ENCODE data around the gene RHBDD1.

RHBDD1 gene

DNA sequence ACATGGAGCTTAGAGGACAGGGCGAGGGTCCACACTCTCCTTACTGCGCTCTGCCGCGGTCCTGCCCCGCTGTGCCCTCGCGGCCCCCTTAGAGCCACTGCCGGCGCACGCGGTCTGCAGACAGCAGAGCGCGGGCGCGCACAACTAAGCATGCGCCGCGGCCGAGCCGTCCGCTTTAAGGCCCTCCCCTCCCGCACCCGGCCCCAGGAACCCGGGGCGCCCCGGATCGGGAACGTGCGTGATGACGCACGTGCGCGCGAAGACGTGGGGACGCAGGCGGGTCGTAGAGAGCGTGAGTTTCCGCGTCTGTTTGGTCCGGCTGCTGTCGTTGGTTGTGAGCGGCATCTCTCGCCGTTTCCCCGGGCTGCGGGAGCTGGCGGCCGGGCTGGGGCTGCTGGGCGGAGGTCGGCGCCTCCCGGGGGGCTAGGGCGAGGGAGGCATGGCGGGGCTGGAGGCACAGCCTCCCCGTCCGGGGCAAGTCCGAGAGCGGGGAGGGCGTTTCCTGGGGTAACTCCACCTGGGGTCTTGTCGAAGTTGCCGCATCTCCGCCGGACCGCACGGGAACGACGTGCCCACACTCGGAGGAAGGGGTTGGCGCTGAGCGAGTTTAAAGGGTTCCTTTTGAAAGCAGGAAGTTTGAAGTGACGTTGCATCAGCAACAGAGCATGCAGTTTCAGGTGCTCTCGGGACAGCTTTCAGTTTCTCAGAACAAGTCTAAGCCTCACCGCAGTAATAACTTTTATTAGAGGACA lies at the start of gene RHBDD1:
Gene RHBDD1, plus strand, starts transcription at position 259 of the 752 bp plus-strand sequence. CDS start 28,640 bp downstream, outside the sequence.
- DNase-seq = peak; percentile 80

DNA sequence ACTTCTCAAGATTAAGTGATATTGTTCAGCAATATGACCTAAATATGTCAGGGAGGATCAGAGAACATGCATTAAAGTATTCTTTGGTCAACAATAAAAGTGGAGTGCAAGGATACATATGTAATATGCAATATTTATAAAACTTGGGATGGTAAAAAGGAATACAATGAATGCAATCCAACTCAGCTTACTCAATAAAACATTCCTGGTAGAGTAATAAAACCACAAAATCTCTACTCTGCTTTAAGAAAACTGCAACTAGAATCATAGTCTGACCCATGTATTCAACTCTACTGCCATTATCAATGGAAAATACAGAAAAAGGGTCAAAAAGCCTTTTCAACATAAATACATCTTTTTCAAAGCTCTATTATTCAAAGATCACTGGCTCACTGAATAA lies 47.8 kb upstream of the RHBDD1 start:
- DNase-seq = no peak

GRCh38 chr2:226788881-226789490 lies 46.9 kb upstream of the RHBDD1 start:
- no peak for DNase-seq

DNA sequence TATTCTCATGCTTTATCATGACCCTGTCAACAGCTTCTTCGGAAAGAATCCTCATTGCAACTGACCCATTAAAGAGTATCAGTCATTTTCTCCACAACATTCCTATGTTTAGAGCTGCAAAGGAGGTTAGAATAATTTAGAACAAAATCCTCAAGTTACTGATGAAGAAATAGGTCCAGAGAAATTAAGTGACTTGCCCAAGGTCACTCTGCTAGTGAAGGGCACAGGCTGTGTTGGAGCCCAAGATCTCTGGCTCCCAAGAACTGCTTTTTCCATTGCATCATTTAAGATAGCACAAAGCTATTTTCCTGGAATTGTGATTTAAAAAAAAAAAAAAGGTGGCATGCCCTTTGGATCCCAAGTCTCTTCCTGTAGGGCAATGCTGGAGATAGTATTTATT lies 45.8 kb upstream of the RHBDD1 start:
- DNase-seq = no peak

GRCh38 chr2:226790431-226790830 lies 45.4 kb upstream of the RHBDD1 start:
- no peak for DNase-seq

DNA sequence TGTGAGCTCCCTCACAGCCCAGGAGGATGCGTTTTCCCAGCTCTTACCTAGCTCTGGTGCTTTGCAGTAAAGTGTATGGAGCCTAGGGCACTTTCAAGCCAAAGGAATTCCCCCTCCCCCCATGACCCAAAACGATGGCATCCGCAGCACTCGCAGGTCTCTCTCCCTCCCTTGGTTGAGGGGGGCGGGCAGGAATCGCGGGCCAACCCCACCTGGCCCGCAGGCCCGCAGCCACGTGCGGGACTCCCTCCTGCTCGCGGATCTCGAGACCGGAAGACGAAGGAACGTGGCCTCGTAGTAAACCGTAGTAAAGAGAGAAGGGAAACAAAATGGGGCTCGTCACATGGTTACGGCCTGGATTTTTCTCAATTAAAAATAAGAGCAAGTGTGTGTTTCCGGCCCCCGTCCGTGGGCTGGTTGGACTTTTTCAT lies 44.8 kb upstream of the RHBDD1 start:
- no peak for DNase-seq

DNA sequence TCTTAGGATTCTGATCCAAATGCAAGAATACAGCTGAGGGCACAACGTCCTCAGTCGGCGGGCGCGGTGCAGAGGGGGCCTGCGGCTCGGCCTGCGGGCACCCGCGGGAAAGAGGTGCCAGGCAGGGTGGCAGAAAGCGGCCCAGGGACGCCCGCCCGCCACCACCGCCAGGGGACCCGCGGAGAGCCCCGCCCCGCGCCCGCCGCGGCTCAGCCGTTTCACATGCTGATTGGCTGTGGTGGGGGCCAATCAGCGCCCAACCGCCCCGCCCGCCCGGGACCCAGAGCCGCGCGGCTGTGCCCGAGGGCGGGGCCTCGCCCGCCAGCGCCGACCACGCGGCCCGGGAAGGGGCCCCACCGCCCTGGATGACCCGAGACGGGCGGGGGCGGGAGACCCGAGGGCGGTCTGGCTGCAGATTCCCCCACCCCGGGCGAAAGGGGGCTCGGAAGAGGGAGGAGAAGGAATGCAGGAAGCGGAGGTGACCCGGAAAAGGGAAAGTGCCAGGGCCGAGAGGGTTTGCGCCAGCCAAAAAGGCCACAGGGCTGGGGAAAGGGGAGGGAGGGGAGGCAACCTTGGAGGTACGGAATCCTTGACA lies 44.3 kb upstream of the RHBDD1 start:
- DNase-seq = no peak

GRCh38 chr2:226792155-226792881 lies 43.5 kb upstream of the RHBDD1 start:
- DNase-seq = no peak

DNA sequence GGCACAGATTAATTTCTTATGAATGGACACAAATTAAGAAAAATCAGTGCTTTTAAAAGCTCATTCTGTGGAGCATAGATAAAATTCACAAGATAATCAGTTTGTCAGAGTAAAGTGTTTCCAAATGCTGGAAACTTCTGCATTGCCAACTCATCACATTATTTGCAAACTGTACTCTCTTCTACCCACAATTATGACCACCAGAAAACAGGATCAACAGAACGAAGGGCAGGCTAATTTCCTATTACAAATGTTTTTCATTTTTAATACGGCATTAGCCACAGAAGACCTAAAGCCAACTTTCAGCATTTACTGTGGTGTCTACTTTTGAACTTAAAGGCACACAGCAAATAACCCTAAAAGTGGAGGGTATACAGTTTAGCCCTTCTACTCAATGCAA lies 42.2 kb upstream of the RHBDD1 start:
- DNase-seq = no peak

GRCh38 chr2:226794196-226794661 lies 41.6 kb upstream of the RHBDD1 start:
- DNase-seq = no peak

DNA sequence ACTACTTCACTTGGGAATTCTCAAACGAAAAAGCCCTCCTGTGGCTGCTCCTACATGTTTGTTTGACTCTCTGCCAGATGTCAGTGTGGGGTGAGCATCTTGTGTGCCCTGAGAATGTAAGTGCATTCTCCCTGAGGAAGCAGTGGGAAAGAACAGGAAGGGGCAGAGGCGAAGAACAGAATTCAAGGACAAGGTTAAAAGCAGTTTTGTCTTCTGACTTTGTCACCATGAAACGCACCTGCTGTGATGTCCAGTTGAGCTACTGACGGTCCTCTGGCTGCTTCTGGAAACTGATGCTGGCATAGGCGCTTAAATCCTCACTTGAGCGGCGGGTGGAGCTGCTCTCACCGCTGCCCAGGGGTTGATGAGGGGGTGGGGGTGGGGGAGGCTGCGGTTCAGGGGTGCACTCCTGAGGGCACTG lies 41.1 kb upstream of the RHBDD1 start:
- no peak for DNase-seq

DNA sequence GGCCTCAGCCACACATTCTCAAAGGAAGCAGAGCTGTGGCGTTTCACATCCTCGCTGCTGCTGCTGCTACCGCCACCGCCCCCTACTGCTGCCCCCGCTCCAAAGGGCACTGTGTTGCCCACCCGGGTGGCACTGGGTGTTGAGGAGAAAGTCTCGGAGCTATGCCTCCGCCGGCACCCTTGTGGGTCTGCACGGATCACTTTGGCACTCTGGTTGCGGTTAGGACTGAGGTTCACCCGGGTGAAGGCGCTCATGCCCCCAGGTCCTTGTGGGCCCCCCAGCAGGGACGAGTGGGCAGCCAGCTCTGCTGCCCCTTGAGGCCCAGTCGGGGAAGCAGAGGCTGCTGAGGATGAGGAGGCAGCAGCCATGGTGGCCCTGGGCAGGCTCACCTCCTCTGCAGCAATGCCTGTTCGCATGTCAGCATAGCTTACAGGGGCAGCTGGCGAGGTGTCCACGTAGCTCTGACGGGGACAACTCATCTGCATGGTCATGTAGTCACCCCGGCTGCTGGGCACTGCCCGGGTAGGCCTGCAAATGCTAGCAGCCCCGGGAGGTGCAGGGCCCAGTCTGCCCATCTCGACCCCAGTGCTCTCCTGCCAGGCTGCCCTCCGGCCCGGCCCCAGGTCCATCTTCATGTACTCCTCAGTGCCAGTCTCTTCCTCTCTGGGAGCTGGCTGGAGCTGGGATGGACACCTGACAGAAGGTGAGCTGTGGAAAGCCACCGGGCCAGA lies 40.4 kb upstream of the RHBDD1 start:
- no peak for DNase-seq

- no peak for DNase-seq
These were observed 39.6 kb upstream of the RHBDD1 start for GRCh38 chr2:226796012-226796839.

DNA sequence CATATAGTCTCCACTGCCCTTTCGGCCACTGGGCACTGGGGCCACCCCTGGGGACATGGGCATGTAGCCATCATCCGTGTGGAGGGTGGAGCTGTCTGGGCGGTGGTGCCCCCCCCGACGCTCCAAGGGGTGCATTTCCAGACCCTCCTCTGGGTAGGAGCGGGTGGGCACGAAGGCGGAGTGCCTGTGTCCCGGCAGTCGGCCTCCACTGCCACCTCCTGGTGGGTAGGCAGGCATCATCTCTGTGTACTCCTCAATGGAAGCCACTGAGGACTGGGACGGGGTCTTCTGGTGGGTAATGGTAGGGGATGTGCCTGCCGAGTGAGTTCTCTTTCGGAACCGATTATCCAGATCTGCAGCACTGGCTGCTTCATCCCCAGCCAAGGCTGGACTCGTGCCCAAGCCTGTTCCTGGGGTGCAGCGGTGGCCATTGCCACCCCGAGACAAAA lies 39.0 kb upstream of the RHBDD1 start:
- peak; percentile 40 for DNase-seq

- peak; percentile 30 for DNase-seq
These were observed 38.4 kb upstream of the RHBDD1 start for GRCh38 chr2:226797289-226797988.

- DNase-seq = no peak
These were observed 37.8 kb upstream of the RHBDD1 start for GRCh38 chr2:226797989-226798421.

DNA sequence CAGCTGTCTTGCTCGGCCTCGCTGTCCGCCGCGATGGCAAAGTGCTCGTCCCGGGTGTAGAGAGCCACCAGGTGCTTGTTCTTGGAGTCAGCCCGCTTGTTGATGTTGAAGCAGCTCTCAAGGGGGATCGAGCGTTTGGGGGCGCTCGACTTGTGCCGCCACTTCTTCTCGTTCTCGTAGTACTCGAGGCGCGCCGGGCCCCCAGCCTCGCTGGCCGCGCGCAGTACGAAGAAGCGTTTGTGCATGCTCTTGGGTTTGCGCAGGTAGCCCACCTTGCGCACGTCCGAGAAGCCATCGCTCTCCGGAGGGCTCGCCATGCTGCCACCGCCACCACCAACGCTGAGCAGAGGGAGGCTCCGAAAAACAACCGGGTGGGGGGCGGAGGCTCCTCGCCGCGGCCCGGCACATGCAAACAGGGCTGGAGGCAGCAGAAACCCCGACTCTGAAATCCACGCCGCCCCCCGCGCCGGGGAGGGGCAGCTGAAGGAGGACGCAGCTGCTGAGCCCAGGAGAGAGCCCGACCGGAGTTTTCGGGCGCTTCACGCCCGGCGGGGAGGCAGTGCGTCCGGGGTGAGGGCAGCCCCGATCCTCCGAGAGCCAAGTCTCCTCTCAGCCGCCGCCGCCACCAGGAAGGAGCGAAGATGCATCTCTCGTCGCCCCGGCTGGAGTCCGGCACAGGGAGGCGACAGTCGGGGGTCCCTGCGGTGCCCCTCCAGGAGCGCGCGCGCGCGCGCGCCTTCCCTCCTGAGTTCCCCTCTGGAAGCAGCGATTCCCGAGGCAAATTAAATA lies 37.2 kb upstream of the RHBDD1 start:
- no peak for DNase-seq

DNA sequence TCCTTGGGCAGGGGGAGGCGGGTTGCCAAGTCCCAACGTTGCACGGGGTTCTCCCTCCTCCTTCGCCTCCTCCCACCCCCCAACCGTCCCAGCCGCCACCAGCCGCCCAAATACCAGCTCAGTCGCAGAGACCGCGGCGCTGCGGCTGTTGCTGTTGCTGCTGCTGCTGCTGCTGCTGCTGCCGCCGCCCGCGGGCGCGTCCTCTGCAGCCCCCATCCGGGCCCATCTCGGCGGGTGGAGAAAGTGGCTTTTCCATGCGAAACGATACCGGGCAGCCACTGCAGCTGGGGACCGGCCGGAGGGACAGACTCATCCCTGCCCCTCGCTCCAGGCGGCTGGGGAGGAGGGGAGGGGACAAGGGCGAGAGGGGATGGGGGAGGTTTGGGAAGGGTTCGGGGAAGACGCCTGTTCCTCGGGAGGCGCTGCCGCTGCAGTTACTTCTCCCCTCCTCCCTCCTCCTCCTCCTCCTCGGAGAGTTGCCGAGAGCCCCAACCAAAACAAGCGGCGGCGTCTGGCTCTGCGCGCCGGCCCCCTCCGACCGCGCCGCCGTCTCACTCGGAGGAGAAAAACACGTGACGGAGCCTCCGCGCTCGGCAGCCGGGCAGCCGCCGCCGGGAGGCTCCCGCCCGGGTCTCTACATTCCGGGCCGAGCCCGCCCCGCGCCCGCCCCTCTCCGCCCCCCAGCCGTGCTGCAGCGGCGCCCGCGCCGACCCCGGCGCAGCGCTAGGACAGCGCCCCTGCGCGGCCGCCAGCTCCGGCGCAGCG lies 36.5 kb upstream of the RHBDD1 start, which contains the start of gene IRS1:
Gene IRS1, minus strand, starts transcription at position 610 of the 765 bp plus-strand sequence. CDS start 1,082 bp downstream, outside the sequence.
- no peak for DNase-seq
